ENCODE results near the gene MICAL3. TPM values are rescaled to one million over a fixed set of nuclear protein-coding genes. Genes with fewer than 3 reads are reported as not detected.

Gene MICAL3
- total and polyA plus RNA-seq, 9 of the 15 experiments (the other 6 are each of a cell fraction or from before 2014, with no cell fraction given): 0.53 to 32.1 (median 12.3) TPM

DNA sequence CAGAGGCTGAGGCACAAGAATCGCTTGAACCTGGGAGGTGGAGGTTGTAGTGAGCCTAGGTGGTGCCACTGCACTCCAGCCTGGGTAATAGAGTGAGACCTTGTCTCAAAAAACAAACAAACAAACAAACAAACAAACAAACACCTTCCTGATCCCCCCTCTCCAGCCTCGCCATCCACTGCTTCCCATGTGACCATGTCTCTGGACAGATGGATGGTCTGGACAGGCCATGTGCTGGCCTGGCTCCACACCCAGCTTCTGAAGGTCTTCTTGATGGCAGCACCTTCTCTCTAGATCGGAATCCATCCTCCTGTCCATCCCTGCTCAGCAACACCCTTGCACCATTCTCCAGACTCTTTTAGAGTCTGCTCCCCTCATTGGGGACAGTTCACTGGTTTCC is 42.8 kb upstream of the MICAL3 start (continued):
- TF ChIP-seq, protein P1, sequence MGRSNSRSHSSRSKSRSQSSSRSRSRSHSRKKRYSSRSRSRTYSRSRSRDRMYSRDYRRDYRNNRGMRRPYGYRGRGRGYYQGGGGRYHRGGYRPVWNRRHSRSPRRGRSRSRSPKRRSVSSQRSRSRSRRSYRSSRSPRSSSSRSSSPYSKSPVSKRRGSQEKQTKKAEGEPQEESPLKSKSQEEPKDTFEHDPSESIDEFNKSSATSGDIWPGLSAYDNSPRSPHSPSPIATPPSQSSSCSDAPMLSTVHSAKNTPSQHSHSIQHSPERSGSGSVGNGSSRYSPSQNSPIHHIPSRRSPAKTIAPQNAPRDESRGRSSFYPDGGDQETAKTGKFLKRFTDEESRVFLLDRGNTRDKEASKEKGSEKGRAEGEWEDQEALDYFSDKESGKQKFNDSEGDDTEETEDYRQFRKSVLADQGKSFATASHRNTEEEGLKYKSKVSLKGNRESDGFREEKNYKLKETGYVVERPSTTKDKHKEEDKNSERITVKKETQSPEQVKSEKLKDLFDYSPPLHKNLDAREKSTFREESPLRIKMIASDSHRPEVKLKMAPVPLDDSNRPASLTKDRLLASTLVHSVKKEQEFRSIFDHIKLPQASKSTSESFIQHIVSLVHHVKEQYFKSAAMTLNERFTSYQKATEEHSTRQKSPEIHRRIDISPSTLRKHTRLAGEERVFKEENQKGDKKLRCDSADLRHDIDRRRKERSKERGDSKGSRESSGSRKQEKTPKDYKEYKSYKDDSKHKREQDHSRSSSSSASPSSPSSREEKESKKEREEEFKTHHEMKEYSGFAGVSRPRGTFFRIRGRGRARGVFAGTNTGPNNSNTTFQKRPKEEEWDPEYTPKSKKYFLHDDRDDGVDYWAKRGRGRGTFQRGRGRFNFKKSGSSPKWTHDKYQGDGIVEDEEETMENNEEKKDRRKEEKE (IDR thresholded peaks at IDR 0.05; ENCODE audit: borderline replicate concordance in 1 of 2, control insufficient read depth in 1 of 2, low read depth in 2 of 2, low read length in 1 of 2): no peak
- TF ChIP-seq, protein P2, sequence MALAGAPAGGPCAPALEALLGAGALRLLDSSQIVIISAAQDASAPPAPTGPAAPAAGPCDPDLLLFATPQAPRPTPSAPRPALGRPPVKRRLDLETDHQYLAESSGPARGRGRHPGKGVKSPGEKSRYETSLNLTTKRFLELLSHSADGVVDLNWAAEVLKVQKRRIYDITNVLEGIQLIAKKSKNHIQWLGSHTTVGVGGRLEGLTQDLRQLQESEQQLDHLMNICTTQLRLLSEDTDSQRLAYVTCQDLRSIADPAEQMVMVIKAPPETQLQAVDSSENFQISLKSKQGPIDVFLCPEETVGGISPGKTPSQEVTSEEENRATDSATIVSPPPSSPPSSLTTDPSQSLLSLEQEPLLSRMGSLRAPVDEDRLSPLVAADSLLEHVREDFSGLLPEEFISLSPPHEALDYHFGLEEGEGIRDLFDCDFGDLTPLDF (CRISPR knock-in tag; IDR thresholded peaks at IDR 0.05): no peak
- no peak for TF ChIP-seq SMARCB1 (IDR thresholded peaks at IDR 0.05; ENCODE audit: insufficient read length, low read depth)
- no peak for TF ChIP-seq STAT5A (IDR thresholded peaks at IDR 0.05; ENCODE audit: borderline replicate concordance, low read length)
- TF ChIP-seq ZNF584 (CRISPR knock-in tag; IDR thresholded peaks at IDR 0.05; ENCODE audit: low read depth): no peak
- no peak for TF ChIP-seq NBN (IDR thresholded peaks at IDR 0.05; ENCODE audit: low read depth)
- no peak for TF ChIP-seq SMARCE1 (IDR thresholded peaks at IDR 0.05)
- no peak for TF ChIP-seq BCOR (IDR thresholded peaks at IDR 0.05)
- no peak for TF ChIP-seq ZNF589 (CRISPR knock-in tag; IDR thresholded peaks at IDR 0.05; ENCODE audit: low read depth)
- TF ChIP-seq CCAR2 (IDR thresholded peaks at IDR 0.05; ENCODE audit: low read depth, low read length): no peak

Data from K562 (cell line).